A673 (cell line): ENCODE measurements around the gene DAPK2. TPM values are rescaled to one million over a fixed set of nuclear protein-coding genes. Genes with fewer than 3 reads are reported as not detected.
A peak's percentile ranks its signal among the peaks of the same experiment; 100 is the strongest.

Experiments used
- BruUV-seq: library from RNA; stranded (reverse); fragments of 400-500 nt; replicated peaks from 2 replicates; lab custom pipeline; 2021; lab: Mats Ljungman, UMichigan
- CTCF ChIA-PET: fragments of 300-600 bp; sonication (Branson Sonifier 250); formaldehyde crosslinking; loops from one replicate; lab custom pipeline; 2022; ENCODE audit warnings: antibody characterized with exemption; lab: Charles Lee
- POLR2A ChIA-PET: fragments of 300-600 bp; sonication (Branson Sonifier 250); formaldehyde crosslinking; loops from one replicate; lab custom pipeline; 2022; ENCODE audit warnings: antibody characterized with exemption; ENCODE audit not compliant: low non-redundant PET; lab: Charles Lee
- DNase-seq: peaks from one replicate; pipeline ENCODE4 v3.0.0-alpha.2; 2015; ENCODE audit warnings: low spot score
- H3K27ac ChIP-seq: fragments of 200-600 bp; sonication (generic); 2 replicates; pipeline ENCODE4 v1.5.1; 2016; ENCODE audit warnings: mixed run types, low read depth, mild to moderate bottlenecking, mixed read lengths, antibody characterized with exemption, low read length; ENCODE audit not compliant: poor library complexity, severe bottlenecking
- H3K27me3 ChIP-seq: fragments of 200-600 bp; sonication (generic); replicated peaks from 2 replicates; pipeline ENCODE4 v1.6.1; 2017; ENCODE audit warnings: mixed run types, low read depth, mild to moderate bottlenecking, mixed read lengths, antibody characterized with exemption, low read length; ENCODE audit not compliant: insufficient read depth, poor library complexity
- H3K36me3 ChIP-seq: fragments of 200-600 bp; sonication (generic); 2 replicates; pipeline ENCODE4 v1.6.1; 2016; ENCODE audit warnings: mixed run types, mild to moderate bottlenecking, mixed read lengths, antibody characterized with exemption, low read length; ENCODE audit not compliant: insufficient read depth, poor library complexity, severe bottlenecking
- H3K4me1 ChIP-seq: fragments of 200-600 bp; sonication (generic); 2 replicates; pipeline ENCODE4 v1.6.1; 2017; ENCODE audit warnings: mixed run types, mild to moderate bottlenecking, mixed read lengths, antibody characterized with exemption, low read length; ENCODE audit not compliant: insufficient read depth, poor library complexity, severe bottlenecking
- H3K4me3 ChIP-seq: fragments of 200-600 bp; sonication (generic); 2 replicates; pipeline ENCODE4 v1.5.1; 2016; ENCODE audit warnings: low read depth, mixed run types, mild to moderate bottlenecking, mixed read lengths, low read length; ENCODE audit not compliant: poor library complexity, severe bottlenecking
- H3K9me3 ChIP-seq: fragments of 200-600 bp; sonication (generic); 2 replicates; pipeline ENCODE4 v1.6.1; 2016; ENCODE audit warnings: mixed run types, low read depth, mild to moderate bottlenecking, mixed read lengths, antibody characterized with exemption, low read length; ENCODE audit not compliant: poor library complexity, severe bottlenecking
- CTCF ChIP-seq: fragments of 300-800, 200-600 bp; sonication (generic); conservative IDR thresholded peaks from 2 replicates; pipeline ENCODE4 v1.5.1; 2017; ENCODE audit warnings: low read depth, mild to moderate bottlenecking, antibody characterized with exemption, low read length, moderate library complexity, mixed read lengths
- EZH2 ChIP-seq: fragments of 200-600 bp; sonication (generic); IDR thresholded peaks from 2 replicates; pipeline ENCODE4 v1.6.1; 2017; ENCODE audit warnings: borderline replicate concordance, low read depth, mild to moderate bottlenecking, mixed read lengths, antibody characterized with exemption, low read length; ENCODE audit not compliant: poor library complexity, severe bottlenecking
- intact Hi-C: fragments of 100-400 bp; cut with micrococcal nuclease; formaldehyde crosslinking; loops from one replicate; pipeline ENCODE4 v1.10.0; 2022; ENCODE audit not compliant: unreplicated experiment
- total RNA-seq: library from RNA; stranded (reverse); gene quantifications from 2 replicates; pipeline ENCODE4 v1.2.3, GENCODE V29; 2021

The DAPK2 gene
- total RNA-seq, 1 experiment from 2014 or later, result 19.2 TPM

DNA sequence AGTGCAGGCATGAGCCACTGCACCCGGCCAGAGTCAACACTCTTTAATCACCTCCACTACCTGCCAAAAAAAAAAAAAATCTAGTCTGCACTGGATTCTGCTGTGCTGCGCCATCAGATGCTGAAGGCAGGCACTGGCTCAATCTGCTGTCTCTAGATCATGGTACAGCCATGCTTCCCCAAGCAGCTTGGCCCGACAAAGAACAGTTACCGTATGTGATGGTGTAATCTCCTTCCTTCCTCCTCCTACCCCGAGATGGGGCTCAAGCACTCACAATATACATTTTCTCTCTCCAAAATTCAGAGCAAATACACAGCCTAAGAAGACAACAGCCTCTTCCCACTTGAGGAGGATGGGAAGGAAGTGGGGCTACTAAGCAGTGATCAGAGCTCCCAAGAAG is 45.1 kb downstream of the DAPK2 start:
- no TSS peak for BruUV-seq
- Histone ChIP-seq H3K4me1 (peaks cover 19% of the 10 kb centered on the region), H3K9me3 (no peaks in the 10 kb centered on the region), H3K27me3 (no peaks in the 10 kb centered on the region), H3K4me3 (no peak overlapping the region), H3K27ac (no peak overlapping the region), H3K36me3 (no peaks in the 10 kb centered on the region)
- DNase-seq, result no peak
- CTCF ChIA-PET, result no interaction called here
- TF ChIP-seq EZH2 (no peak), CTCF (no peak)
- POLR2A ChIA-PET, result no interaction called here
- intact Hi-C loops, result no loop called here

GRCh38 chr15:64000183-64000951 is 45.9 kb downstream of the DAPK2 start:
- H3K36me3 ChIP-seq, result no peaks in the 10 kb centered on the region
- H3K27me3 ChIP-seq, result no peaks in the 10 kb centered on the region
- H3K4me1 ChIP-seq, result peaks cover 19% of the 10 kb centered on the region
- intact Hi-C loops, result no loop called here
- BruUV-seq, result no TSS peak
- no peaks in the 10 kb centered on the region for H3K9me3 ChIP-seq
- no peak for DNase-seq
- no peak overlapping the region for H3K27ac ChIP-seq
- POLR2A ChIA-PET, result no interaction called here
- TF ChIP-seq CTCF (no peak), EZH2 (no peak)
- CTCF ChIA-PET, result no interaction called here
- H3K4me3 ChIP-seq, result no peak overlapping the region

GRCh38 chr15:63999177-63999576 is 47.1 kb downstream of the DAPK2 start:
- POLR2A ChIA-PET, result no interaction called here

More at GRCh38 chr15:63999177-63999576, 47.1 kb downstream of the DAPK2 start:
- intact Hi-C loops, result no loop called here
- H3K4me1 ChIP-seq, result peaks cover 19% of the 10 kb centered on the region
- BruUV-seq, result no TSS peak
- no peaks in the 10 kb centered on the region for H3K27me3 ChIP-seq
- no peaks in the 10 kb centered on the region for H3K9me3 ChIP-seq
- H3K27ac ChIP-seq, result peak overlapping the region; percentile 29
- DNase-seq, result peak; percentile 38
- TF ChIP-seq CTCF, result no peak
- TF ChIP-seq EZH2, result no peak
- H3K36me3 ChIP-seq, result no peaks in the 10 kb centered on the region
- CTCF ChIA-PET, result no interaction called here
- H3K4me3 ChIP-seq, result no peak overlapping the region
